IMR-90 (cell line): Measurements from ENCODE around the gene SLC39A11. TPM values are rescaled to one million over a fixed set of nuclear protein-coding genes. Genes with fewer than 3 reads are reported as not detected.
"Not testable (repeated sequence)": the region's sequence is repeated elsewhere in the genome, so short reads cannot be mapped to it uniquely, and the experiment has no call there.

ENCODE experiments used
- ATAC-seq: fragments of 200-7000 bp; cut with Tn5 transposase; 2 replicates; pipeline ENCODE4 v1.9.1; 2020; ENCODE audit warnings: low read depth, mild to moderate bottlenecking, moderate library complexity
- BruUV-seq: library from RNA; stranded (reverse); fragments of 400-500 nt; replicated peaks from 2 replicates; lab custom pipeline; 2021; lab: Mats Ljungman, UMichigan
- CTCF ChIA-PET: fragments of 300-600 bp; formaldehyde crosslinking; extraction: SDS; loops from one replicate; lab custom pipeline; 2021; ENCODE audit warnings: antibody characterized with exemption; lab: Yijun Ruan, JAX
- POLR2A ChIA-PET: fragments of 300-600 bp; sonication (Branson Sonifier 250); formaldehyde crosslinking; loops from one replicate; lab custom pipeline; 2022; ENCODE audit warnings: antibody characterized with exemption; ENCODE audit not compliant: unreplicated experiment; lab: Charles Lee
- DNase-seq: peaks from one replicate; pipeline ENCODE4 v3.0.0; 2013
- H2AFZ ChIP-seq: replicated peaks from 2 replicates; pipeline ENCODE3; 2013; ENCODE audit warnings: low read length, mild to moderate bottlenecking; ENCODE audit not compliant: poor library complexity
- H2AK5ac ChIP-seq: 2 replicates; pipeline ENCODE4 v1.6.1; 2013; ENCODE audit warnings: low read depth, low read length, inconsistent platforms
- H2AK9ac ChIP-seq: replicated peaks from 2 replicates; pipeline ENCODE3; 2013; ENCODE audit warnings: mild to moderate bottlenecking, low read depth, low read length, moderate library complexity; ENCODE audit not compliant: poor library complexity
- H2BK120ac ChIP-seq: 2 replicates; pipeline ENCODE4 v1.6.1; 2013; ENCODE audit warnings: low read depth, low read length, inconsistent platforms
- H2BK15ac ChIP-seq: 3 replicates; pipeline ENCODE4 v1.6.1; 2013; ENCODE audit warnings: low read depth, low read length, inconsistent platforms
- H2BK20ac ChIP-seq: 2 replicates; pipeline ENCODE4 v1.6.1; 2013; ENCODE audit warnings: low read depth, mild to moderate bottlenecking, inconsistent platforms, low read length, moderate library complexity
- H2BK5ac ChIP-seq: 2 replicates; pipeline ENCODE4 v1.6.1; 2013; ENCODE audit warnings: mild to moderate bottlenecking, low read depth, low read length, inconsistent platforms; ENCODE audit not compliant: poor library complexity, severe bottlenecking
- H3K14ac ChIP-seq: replicated peaks from 2 replicates; pipeline ENCODE4 v1.6.1; 2013; ENCODE audit warnings: low read depth, low read length, inconsistent platforms
- H3K18ac ChIP-seq: 2 replicates; pipeline ENCODE4 v1.6.1; 2013; ENCODE audit warnings: low read depth, low read length, control low read depth
- H3K23ac ChIP-seq: 2 replicates; pipeline ENCODE4 v1.6.1; 2013; ENCODE audit warnings: low read depth, low read length, inconsistent platforms
- H3K27ac ChIP-seq: 2 replicates; pipeline ENCODE4 v1.5.1; 2013; ENCODE audit warnings: mild to moderate bottlenecking, control low read depth, low read length; ENCODE audit not compliant: insufficient read depth
- H3K27me3 ChIP-seq: 2 replicates; pipeline ENCODE4 v1.6.1; 2013; ENCODE audit warnings: low read length; ENCODE audit not compliant: control insufficient read depth, insufficient read depth
- H3K36me3 ChIP-seq: 2 replicates; pipeline ENCODE4 v1.6.1; 2013; ENCODE audit warnings: low read length, mixed read lengths; ENCODE audit not compliant: control insufficient read depth, insufficient read depth
- H3K4ac ChIP-seq: 2 replicates; pipeline ENCODE4 v1.6.1; 2013; ENCODE audit warnings: low read depth, low read length, inconsistent platforms
- H3K4me1 ChIP-seq: 2 replicates; pipeline ENCODE4 v1.6.1; 2013; ENCODE audit warnings: low read length, mixed read lengths; ENCODE audit not compliant: control insufficient read depth, insufficient read depth
- H3K4me2 ChIP-seq: 2 replicates; pipeline ENCODE4 v1.6.1; 2013; ENCODE audit warnings: low read depth, mild to moderate bottlenecking, control low read depth, low read length, moderate library complexity
- H3K4me3 ChIP-seq: 2 replicates; pipeline ENCODE4 v1.5.1; 2013; ENCODE audit warnings: low read depth, mild to moderate bottlenecking, control low read depth, low read length, moderate library complexity; ENCODE audit not compliant: insufficient read depth
- H3K56ac ChIP-seq: 2 replicates; pipeline ENCODE4 v1.6.1; 2013; ENCODE audit warnings: low read length, inconsistent platforms; ENCODE audit not compliant: insufficient read depth; ENCODE audit errors: extremely low read depth
- H3K79me1 ChIP-seq, 2 experiments: 2 replicates each; pipeline ENCODE4 v1.6.1; 2013; ENCODE audit warnings: low read length in 2 of 2, inconsistent platforms in 1 of 2, low read depth in 1 of 2
- H3K9ac ChIP-seq: 2 replicates; pipeline ENCODE4 v1.6.1; 2013; ENCODE audit warnings: low read depth, low read length, control low read depth
- H3K9me1 ChIP-seq: 2 replicates; pipeline ENCODE4 v1.6.1; 2013; ENCODE audit warnings: low read length, inconsistent platforms; ENCODE audit not compliant: insufficient read depth
- H3K9me3 ChIP-seq: 2 replicates; pipeline ENCODE4 v1.6.1; 2013; ENCODE audit warnings: low read length; ENCODE audit not compliant: control insufficient read depth, insufficient read depth
- H4K20me1 ChIP-seq: 2 replicates; pipeline ENCODE4 v1.6.1; 2013; ENCODE audit warnings: low read length, inconsistent platforms; ENCODE audit not compliant: insufficient read depth
- H4K5ac ChIP-seq: 2 replicates; pipeline ENCODE4 v1.6.1; 2013; ENCODE audit warnings: mild to moderate bottlenecking, low read depth, low read length, control low read depth
- H4K8ac ChIP-seq, 2 experiments: 2 replicates each; pipeline ENCODE4 v1.6.1; 2013; ENCODE audit warnings: low read depth in 2 of 2, low read length in 2 of 2, control low read depth in 1 of 2, inconsistent platforms in 1 of 2
- H4K91ac ChIP-seq: 2 replicates; pipeline ENCODE4 v1.6.1; 2013; ENCODE audit warnings: low read depth, low read length, inconsistent platforms; ENCODE audit not compliant: insufficient read depth
- WGBS, 2 experiments: methylation state at CpG; one replicate each; pipeline versions ENCODE4 v1.1.5 to v1.1.7; 2013; ENCODE audit warnings: missing lambda C conversion rate in 2 of 2; ENCODE audit not compliant: insufficient read length in 1 of 2; ENCODE audit errors: extremely low coverage in 2 of 2; 5-methylcytosine and 5-hydroxymethylcytosine counted together
- dilution Hi-C: fragments of 300-500 bp; cut with HindIII; formaldehyde crosslinking; loops from one replicate; pipeline ENCODE4 v1.14.3; 2018; ENCODE audit warnings: low sequenced_read_pairs; ENCODE audit not compliant: unreplicated experiment
- in situ Hi-C: fragments of 300-500 bp; cut with MboI; formaldehyde crosslinking; loops from 3 replicates; pipeline ENCODE4 v1.14.3; 2019; ENCODE audit warnings: low sequenced_read_pairs, inconsistent platforms, mixed read lengths
- intact Hi-C: fragments of 100-400 bp; cut with micrococcal nuclease; formaldehyde crosslinking; loops from 2 replicates; pipeline ENCODE4 v1.10.0; 2022
- polyA plus RNA-seq, 3 experiments: library from polyadenylated mRNA; depleted of rRNA; stranded (reverse); fragments of >200 nt; gene quantifications; 2 replicates each; pipeline ENCODE4 v1.2.3, GENCODE V29; 2012; ENCODE audit warnings: low replicate concordance in 1 of 3
- total RNA-seq: library from RNA; depleted of rRNA; stranded (reverse); fragments of >200 nt; gene quantifications from 2 replicates; pipeline ENCODE4 v1.2.3, GENCODE V29; 2012

The SLC39A11 gene
- total and polyA plus RNA-seq, 2 of the 4 experiments (the other 2 are of a cell fraction), result 8.8 to 14.3 TPM

GRCh38 chr17:72824267-72824666 lies 268.2 kb downstream of the SLC39A11 start:
- H3K23ac ChIP-seq, dilution Hi-C loops, H2BK20ac ChIP-seq, H3K27ac ChIP-seq, H3K9me3 ChIP-seq, H4K20me1 ChIP-seq, H2AK9ac ChIP-seq, H3K27me3 ChIP-seq, H3K9me1 ChIP-seq, H3K36me3 ChIP-seq, H3K4ac ChIP-seq, H4K91ac ChIP-seq, in situ Hi-C loops, DNase-seq, H3K79me1 ChIP-seq, CTCF ChIA-PET, H2AFZ ChIP-seq, H3K14ac ChIP-seq, H3K4me2 ChIP-seq, H3K56ac ChIP-seq, H2BK5ac ChIP-seq, H3K9ac ChIP-seq, H2AK5ac ChIP-seq, H4K8ac ChIP-seq, H3K18ac ChIP-seq, H2BK120ac ChIP-seq, POLR2A ChIA-PET, intact Hi-C loops, H4K5ac ChIP-seq, H3K4me3 ChIP-seq, H3K4me1 ChIP-seq, BruUV-seq, H2BK15ac ChIP-seq, ATAC-seq: not testable (repeated sequence)
- 93% methylated on average over 2 of the region's 4 CpGs; no CpG with 5 or more reads in 1 of the 2 experiments for WGBS, 2 experiments
